ENCODE results near the gene NR2F1-AS1. TPM values are rescaled to one million over a fixed set of nuclear protein-coding genes. Genes with fewer than 3 reads are reported as not detected.

Gene NR2F1-AS1
- total RNA-seq, 1 donor from 2014 or later: 29.5 TPM

DNA sequence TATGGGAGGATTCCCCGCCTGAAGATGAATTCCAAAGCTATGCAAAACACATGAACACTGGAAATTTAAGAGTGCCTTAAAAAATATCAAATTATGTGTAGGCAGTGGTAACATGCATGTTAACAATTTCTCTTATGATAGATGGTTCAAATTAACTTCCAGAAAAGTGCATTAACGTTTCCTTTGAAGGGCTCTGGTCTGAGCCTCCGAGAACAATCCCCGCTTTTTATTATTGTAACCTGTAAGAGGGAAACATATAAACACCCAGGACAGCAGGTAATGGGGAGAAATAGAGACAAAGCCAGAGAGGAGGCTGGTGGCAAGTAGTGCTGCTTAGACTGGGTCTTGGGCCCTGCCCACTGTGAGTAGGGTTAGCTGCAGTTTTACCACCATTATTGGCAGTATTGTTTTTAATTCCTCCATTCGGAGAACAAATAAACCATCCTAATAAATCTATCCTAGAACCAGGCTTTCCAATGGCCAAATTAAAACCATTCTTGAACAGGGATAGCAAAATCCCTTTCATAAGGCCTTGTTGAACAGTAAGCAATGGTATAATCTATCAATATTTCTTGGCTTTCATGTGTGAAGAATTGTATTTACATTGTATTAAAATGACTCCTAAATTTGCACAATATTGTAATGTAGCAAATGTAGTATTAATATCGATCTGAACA is 8.3 kb upstream of the NR2F1-AS1 start:
- DNase-seq (ENCODE audit: low spot score): no peak

DNA sequence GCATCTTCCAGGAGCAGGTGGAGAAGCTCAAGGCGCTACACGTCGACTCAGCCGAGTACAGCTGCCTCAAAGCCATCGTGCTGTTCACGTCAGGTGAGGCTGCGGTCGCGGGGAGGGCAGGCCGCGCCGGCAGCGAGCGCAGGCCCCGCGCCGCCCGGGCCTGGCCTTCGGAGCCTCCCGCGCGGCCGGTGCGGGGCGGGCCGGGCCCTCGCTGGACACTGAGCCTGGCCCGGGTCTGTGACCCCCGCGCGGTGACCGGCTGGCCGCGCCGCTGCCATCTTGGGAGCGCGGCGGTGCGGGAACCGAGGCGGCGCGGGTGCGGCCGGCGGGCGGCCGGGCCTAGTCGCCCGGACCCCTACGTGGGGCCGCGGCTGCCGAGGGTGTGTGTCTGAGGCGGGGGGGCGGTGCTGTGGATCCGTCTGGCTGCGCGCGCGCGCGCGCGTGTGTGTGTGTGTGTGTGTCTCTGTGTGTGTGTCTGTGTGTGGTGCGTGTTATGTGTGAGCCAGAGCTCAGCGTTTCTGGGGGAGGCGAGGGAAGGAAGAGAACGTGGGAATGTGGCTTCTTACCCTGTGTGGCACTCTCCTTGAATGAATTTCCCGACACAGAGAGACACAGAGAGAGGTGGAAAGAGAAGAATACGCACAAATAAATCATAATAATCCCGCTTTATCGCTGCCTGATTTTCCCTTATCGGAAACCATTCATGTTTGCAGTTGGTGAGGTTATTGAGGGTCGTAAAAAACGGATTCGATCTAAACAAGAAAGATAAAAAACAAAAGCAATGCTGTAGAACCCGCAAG is 7.5 kb upstream of the NR2F1-AS1 start:
- no peak for DNase-seq (ENCODE audit: low spot score)

DNA sequence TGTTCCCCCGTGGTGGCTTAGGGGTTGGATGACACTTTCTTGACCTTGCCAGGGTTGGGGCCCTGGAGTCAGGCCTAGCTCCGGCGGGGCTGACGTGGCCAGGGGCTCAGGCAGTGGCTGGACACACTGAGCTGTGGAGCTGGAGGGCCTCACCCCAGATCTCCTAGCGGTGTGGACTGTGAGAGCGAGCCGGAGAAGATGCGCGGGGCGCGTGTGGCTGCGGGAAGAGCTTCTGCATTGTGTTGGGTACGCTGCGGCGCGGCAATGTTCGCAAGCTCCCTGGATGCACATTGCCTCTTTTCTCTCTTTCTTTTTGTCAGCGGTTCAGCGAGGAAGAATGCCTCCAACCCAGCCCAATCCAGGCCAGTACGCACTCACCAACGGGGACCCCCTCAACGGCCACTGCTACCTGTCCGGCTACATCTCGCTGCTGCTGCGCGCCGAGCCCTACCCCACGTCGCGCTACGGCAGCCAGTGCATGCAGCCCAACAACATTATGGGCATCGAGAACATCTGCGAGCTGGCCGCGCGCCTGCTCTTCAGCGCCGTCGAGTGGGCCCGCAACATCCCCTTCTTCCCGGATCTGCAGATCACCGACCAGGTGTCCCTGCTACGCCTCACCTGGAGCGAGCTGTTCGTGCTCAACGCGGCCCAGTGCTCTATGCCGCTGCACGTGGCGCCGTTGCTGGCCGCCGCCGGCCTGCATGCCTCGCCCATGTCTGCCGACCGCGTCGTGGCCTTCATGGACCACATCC is 6.8 kb upstream of the NR2F1-AS1 start:
- DNase-seq (ENCODE audit: low spot score): no peak

DNA sequence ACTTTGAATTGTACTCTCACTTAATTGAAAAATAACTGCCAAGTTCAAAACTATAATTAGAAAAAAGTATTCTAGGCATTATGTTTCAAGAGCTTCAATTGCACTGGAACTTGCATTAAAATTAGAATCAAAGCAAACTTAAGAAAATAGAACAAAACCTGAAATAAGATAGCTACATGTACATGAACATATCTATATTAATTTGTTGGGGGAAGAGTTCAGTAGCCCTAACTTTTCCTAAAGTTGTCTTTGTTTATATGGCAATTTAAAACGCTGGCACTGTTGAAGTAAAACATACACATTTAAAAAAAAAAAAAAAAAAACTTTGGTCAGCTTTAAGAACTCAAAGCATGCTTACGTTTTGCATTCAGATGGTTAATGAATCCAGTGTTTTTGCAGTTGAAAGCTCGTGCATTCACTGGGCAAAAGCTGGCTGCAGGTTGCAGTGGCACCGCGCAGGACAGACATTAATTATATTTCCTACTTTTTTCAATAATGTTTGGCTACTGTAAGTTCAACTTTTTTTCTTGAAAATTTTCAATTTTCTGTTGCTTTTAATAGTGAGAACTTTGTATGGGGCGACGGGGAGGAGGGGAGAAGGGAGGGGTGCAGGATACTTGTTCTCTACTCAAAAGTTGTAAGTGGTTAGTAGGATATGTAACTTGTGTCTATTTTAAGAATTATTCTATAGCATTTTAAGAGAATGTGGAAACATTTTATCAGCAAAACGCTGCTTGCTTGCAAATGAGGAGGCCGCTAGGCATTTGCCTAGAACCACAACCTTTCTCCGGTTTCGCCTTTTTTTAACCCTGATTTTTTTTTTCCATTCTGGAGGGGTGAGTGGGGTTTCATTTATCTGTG is 5.9 kb upstream of the NR2F1-AS1 start:
- DNase-seq (ENCODE audit: low spot score): no peak

DNA sequence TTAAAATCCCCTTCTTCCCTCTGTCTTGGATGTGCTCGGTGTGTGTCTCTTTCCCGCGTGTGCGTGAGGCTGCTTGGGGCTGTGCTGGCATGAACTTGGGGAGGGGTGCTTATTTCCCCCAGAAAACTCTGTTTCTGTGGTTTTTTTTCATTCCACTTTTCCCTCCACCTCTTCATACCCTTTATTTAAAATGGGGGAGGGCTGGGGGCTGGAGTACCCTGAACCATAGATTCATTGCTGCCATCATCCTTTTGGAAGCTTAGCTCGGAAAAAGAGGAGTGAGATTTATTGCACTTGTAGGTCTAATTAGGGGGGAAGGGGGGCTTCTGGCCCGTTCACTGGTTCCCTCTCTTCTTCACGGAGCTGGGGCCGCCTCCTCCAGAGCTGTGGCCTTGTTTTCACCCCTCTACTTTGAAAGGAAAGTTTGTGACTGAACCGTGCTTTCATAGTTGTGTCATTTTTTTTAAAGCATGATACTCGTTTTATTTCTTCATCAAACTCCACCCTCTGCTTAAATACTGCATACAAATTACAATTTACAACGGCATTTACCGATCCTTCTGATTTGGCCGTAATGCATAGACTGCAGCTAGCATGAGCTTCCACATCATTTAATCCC is 4.9 kb upstream of the NR2F1-AS1 start:
- DNase-seq (ENCODE audit: low spot score): no peak

DNA sequence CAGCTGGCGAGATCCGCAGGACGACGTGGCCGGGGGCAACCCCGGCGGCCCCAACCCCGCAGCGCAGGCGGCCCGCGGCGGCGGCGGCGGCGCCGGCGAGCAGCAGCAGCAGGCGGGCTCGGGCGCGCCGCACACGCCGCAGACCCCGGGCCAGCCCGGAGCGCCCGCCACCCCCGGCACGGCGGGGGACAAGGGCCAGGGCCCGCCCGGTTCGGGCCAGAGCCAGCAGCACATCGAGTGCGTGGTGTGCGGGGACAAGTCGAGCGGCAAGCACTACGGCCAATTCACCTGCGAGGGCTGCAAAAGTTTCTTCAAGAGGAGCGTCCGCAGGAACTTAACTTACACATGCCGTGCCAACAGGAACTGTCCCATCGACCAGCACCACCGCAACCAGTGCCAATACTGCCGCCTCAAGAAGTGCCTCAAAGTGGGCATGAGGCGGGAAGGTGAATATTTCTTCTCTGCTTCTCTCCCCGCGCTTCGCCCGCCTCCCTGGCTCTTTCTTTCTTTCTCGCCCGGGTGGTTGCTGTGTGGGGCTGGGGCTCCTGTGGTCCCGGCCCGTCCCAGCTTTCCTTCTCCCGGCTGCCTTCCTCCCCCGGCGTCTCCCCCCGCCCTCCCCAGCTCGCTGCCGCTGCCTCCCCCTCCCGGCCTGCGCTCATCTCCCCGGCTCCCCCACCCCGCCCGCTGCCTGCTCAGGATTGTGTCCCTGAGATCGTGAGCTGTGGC is 4.2 kb upstream of the NR2F1-AS1 start:
- no peak for DNase-seq (ENCODE audit: low spot score)

DNA sequence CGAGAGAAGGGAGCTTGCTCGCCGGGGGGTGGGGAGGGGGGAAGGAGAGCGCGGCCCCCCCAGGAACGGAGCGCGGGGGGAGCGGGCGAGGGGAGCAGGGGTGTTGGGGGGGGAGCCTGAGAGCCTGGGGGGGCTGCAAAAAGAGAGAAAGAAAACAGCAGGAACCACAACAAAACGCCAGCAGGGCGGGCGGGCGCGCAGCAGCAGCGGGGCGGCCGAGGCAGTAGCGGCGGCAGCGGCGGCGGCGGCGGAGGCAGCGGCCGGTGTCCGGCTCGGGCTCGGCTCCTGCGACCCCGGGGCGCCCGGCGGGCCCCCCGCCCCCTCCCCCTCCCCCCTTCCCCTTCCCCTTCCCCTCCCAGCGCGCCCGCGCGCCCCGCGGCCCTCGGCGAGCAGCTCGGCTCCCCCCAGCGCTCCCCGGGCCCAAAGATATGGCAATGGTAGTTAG is 3.6 kb upstream of the NR2F1-AS1 start:
- DNase-seq (ENCODE audit: low spot score): no peak

DNA sequence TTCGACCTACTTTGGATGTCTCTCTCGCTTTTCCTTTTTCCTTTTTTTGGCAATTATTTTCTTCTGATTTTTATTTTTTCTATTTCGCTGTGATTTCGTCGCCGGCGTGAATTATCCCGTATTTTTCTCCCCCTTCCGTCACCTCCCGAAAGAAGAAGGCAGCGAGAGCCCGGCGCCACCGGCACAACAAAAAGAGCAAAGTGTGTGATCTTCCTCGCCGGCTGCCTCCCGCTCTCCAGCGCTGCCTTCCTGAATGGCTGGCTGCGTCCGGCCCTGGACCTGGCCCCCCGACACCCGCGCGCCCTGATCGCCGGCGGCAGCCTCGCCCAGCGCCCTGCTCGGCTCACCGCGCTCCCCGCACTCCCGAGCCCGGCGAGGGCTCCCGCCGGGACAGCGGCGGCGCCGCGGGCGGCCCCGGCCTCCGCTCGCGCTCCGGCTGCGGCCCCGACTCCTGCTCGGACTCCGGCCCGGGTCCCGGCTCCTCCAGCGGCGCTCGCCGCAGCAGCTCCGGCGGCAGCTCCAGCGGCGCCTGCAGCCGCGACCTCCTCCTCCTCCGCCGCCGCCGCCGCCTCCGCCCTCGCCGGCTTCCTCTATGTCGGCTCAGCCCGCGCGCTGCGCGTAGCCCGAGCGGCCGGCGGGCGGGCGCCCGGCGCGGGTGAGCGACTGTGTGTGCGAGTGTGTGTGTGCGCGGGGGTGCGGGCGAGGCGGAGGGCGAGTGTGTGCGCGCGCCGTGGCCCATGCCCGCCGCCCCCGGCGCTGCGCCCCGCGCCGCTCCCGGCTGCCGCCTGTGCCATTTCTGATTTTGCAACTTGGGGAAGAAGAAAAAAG is 3.0 kb upstream of the NR2F1-AS1 start:
- DNase-seq (ENCODE audit: low spot score): no peak

DNA sequence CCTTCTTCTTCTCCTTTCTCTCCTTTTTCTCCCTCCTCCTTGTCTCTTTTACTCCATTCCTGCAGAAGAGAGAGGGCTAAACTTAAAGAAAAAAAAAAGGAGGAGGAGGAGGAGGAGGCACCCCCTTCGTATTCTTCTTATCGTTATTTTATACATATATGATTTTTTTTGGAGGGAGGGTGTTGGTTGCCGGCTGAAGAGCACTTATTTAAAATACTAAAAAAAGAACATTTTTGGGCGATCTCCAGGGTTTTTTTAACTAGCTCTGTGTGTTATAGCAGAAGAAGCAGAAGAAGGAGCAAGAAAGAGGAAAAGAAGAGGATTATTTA is 2.4 kb upstream of the NR2F1-AS1 start:
- DNase-seq (ENCODE audit: low spot score): no peak

DNA sequence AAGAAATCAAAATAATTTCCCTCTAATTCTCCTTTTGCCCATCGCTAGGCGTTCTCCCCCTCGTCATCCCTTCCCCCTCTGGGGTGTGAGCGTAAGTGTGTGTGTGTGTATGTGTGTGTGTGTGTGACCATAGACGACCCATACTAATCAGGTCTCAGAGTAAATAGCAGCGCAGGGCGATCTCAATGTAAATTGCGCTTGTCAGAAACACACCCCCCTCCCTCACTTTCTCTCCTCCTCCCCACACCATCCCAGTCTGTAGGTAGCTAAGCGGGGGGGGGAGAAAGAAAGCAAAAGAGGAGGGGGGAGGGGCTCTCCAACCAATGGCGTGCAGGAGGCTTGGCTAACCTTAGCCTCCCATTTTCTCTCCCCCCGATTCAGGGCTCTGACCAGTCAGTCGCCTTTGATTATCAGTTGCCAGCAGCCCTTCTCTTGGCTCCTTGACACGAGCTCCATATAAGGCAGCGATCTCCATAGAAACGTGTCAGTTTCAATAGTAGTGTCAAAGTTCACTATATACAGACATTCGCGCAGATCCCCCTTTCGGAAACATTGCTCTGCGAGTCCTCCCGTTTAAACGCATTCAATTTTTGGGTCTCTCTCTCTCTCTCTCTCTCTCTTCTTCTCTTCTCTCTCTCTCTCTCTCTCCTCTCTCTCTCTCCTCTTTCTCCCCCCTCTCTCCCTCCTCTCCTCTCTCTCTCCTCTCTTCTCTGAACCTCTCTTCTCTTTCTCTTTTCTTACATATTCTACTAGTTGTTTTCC is 1.8 kb upstream of the NR2F1-AS1 start, which contains the start of gene NR2F1:
NR2F1 (plus strand) TSS at position 546 of the 762 bp plus-strand sequence. CDS start 1,802 bp downstream, outside the sequence.
- DNase-seq (ENCODE audit: low spot score): peak; percentile 93

DNA sequence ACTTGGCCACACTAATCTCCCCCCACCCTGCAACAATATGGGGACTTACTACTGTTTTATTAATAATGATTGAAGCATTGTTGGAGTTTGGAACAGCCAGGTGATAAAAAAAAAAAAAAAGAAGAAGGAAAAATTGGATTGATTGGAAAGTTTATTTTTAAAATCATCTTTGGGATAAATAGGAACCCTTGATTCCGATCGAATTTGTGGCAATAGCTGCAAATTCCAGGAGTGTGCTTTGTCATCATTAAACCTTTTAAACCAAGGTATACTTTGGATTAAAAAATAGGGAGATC is 1.1 kb upstream of the NR2F1-AS1 start:
- DNase-seq (ENCODE audit: low spot score): no peak

DNA sequence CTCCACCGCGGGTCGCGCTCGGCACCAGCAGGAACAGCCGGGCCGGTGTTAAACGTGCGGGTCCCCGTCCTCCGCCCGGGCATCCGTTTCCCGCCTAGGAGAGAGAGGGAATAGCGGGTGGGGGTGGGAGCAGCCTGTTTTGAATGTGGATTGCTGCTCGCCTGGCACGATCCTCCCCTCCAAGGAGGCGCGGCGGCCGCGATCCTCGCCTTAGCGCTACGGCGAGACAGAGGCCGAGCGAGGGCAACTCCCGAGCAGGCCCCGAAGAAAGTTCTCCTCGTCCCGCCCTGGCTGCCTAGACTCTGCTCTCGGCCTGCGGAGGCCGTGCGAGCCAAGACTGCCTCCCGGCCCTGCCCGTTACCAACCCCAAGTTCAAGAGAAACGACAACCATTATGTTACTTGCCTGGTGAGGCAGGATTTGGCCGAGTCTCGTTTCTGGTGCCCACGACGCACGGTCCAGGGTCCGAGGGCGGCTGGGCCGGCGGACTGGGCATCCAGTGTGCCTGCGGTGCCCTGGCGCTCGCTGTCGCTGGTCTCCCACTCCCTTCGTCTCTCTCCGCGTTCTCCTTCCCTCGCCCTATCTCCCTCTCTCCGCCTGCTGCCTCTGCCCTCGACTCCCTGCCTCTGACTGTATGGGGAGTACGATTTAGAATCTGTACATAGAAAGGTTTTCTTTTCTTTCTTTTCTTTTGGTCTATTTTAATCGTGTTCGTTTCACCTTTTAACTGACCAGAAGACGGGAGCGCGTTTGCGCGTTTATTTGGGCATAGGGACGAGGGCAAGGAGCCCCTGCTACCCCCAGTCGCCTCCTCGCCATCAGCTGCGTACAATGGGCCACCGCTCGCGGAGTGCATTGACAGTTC is 724 bp downstream of the NR2F1-AS1 start:
- DNase-seq (ENCODE audit: low spot score): no peak

DNA sequence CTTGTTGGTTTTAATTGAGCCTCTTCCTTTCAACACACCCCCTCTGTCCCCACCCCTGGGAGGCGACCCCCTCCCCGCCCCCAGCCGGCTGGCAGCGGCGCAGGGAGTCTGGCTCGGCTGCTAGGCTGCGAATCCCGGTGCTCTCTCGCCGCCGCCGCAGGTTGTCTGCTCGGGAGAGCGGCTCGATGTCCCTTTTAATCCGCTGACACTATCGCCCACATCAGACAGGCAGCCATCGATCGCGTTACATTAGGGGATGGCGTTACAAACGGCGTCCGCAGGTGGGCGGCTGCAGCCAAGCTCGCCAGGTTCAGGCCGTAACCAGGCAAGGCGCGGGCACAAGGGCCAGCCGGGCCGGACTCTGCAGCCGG is 1.3 kb downstream of the NR2F1-AS1 start:
- no peak for DNase-seq (ENCODE audit: low spot score)

DNA sequence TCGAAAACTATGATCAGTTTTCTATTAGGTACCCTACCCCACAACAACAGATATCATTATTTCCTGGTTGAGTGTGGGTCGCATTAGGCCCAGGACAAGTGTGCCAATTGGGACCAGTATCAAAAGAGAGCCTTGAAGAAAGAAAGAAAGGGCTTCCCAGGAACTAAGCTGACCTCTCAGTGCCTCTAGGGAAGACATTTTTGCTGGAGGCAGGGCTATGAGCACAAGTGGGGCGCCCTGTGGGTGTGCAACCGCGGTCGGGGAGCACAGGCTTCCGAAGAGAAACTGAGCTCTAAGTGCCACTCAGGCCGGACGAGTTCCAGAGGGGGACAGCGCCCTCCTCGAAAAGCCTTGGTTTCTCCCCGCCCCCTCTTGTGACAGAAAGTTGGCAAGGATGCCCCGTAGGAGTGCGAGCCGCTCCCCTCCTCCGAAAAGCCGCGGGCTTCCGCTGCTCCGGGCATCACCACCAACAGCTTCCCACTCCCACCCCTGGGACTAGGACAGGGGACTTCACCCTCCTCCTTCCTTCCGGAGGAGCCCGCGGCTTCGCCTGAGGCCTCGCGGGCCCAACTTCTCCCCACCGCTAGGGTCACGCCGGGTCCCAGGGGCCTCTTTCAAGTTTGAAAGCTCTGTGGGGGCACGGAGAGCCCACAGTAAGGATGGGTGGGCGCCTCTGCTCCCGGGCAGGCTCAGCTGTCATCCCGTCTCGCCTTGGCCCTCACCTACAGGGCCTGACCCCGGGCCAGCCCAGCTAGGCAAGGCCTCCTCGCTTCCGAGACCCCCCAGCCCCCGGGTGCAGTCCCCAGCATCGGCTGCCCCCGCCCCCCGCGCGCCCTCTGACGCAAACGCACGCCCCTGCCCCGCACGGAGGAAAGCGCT is 2.0 kb downstream of the NR2F1-AS1 start:
- DNase-seq (ENCODE audit: low spot score): peak; percentile 73

DNA sequence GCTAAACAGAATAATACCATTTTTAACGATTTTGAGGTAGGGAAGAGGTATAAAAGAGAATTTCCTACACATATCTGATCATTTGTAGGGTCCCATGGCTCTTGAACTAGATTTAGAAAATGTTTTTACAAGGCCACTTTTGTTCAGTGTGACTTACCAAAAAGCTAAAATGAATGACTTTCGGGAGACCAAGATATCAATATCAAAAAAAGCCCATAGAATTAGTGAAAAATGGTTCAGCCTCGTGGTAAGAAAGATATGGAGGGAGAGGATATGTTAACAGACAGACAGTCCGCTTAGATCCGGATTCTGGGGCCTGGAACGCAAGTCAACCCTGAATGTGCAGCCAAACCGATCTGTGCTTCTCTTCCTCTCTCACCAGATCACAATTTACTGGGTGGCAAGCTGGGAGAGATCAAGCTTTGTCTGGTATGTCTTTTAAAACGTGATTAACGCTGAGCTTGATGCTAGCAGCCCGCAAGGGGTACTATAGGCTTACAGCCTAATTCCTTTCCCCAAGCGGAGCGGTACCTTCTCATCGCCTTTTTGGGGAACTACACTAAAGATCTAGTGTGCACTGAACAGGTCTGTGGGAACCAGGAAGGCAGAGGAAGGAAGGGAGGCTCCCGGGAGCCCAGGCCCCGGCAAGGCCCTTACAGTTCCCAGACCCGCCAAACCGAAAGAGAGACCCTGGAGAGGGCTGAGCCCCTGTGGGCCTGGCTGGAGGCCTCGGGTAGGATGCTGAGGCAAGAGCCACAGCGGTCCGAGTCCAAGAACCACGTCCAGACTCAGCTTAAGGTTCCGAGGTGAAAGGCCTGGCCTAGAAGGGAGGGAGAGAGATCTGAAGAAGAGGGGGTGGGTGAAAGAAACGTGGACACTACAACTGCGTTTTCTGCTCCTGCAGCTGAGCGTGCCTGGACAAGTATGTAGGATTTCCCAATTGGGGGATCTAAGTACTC is 2.9 kb downstream of the NR2F1-AS1 start:
- DNase-seq (ENCODE audit: low spot score): no peak
